HEK293 (cell line): ENCODE measurements around the gene RTKN2.

ENCODE experiments used
- CTCF ChIP-seq: fragments of 450-650 bp; formaldehyde crosslinking; IDR thresholded peaks from 2 replicates; pipeline ENCODE4 v1.5.1; 2016; ENCODE audit warnings: missing biosample characterization, missing genetic modification characterization
- KLF10 ChIP-seq: fragments of 450-650 bp; IDR thresholded peaks from 2 replicates; pipeline ENCODE4 v1.5.1; 2018; ENCODE audit warnings: missing biosample characterization, mild to moderate bottlenecking, missing genetic modification characterization
- MYNN ChIP-seq: fragments of 450-650 bp; formaldehyde crosslinking; IDR thresholded peaks from 2 replicates; pipeline ENCODE4 v1.5.1; 2016; ENCODE audit warnings: missing biosample characterization, missing genetic modification characterization, borderline replicate concordance
- PBX3 ChIP-seq: sonication (generic); formaldehyde crosslinking; IDR thresholded peaks from 2 replicates; pipeline ENCODE4 v1.8.1; 2022; ENCODE audit warnings: mild to moderate bottlenecking, moderate library complexity, missing genetic modification reagents
- ZFP41 ChIP-seq: fragments of 450-650 bp; formaldehyde crosslinking; IDR thresholded peaks from 2 replicates; pipeline ENCODE4 v1.5.1; 2016; ENCODE audit warnings: missing biosample characterization, missing genetic modification characterization, borderline replicate concordance
- ZNF175 ChIP-seq: fragments of 450-650 bp; formaldehyde crosslinking; IDR thresholded peaks from 2 replicates; pipeline ENCODE4 v1.5.1; 2016; ENCODE audit warnings: missing biosample characterization, missing genetic modification characterization
- ZNF23 ChIP-seq: fragments of 450-650 bp; formaldehyde crosslinking; IDR thresholded peaks from 2 replicates; pipeline ENCODE4 v1.5.1; 2016; ENCODE audit warnings: missing biosample characterization, missing genetic modification characterization, borderline replicate concordance
- ZNF791 ChIP-seq: fragments of 450-650 bp; formaldehyde crosslinking; IDR thresholded peaks from 2 replicates; pipeline ENCODE4 v1.5.1; 2016; ENCODE audit warnings: missing biosample characterization, missing genetic modification characterization
- ZXDB ChIP-seq: fragments of 450-650 bp; formaldehyde crosslinking; IDR thresholded peaks from 2 replicates; pipeline ENCODE4 v1.5.1; 2016; ENCODE audit warnings: missing biosample characterization, missing genetic modification characterization
- TF ChIP-seq, protein P1 (sequence below): fragments of 450-650 bp; formaldehyde crosslinking; IDR thresholded peaks from 2 replicates; pipeline ENCODE4 v1.5.1; 2016; ENCODE audit warnings: missing biosample characterization, missing genetic modification characterization

GRCh38 chr10:62239994-62240393 is 28.6 kb downstream of the RTKN2 start:
- TF ChIP-seq, protein P1, sequence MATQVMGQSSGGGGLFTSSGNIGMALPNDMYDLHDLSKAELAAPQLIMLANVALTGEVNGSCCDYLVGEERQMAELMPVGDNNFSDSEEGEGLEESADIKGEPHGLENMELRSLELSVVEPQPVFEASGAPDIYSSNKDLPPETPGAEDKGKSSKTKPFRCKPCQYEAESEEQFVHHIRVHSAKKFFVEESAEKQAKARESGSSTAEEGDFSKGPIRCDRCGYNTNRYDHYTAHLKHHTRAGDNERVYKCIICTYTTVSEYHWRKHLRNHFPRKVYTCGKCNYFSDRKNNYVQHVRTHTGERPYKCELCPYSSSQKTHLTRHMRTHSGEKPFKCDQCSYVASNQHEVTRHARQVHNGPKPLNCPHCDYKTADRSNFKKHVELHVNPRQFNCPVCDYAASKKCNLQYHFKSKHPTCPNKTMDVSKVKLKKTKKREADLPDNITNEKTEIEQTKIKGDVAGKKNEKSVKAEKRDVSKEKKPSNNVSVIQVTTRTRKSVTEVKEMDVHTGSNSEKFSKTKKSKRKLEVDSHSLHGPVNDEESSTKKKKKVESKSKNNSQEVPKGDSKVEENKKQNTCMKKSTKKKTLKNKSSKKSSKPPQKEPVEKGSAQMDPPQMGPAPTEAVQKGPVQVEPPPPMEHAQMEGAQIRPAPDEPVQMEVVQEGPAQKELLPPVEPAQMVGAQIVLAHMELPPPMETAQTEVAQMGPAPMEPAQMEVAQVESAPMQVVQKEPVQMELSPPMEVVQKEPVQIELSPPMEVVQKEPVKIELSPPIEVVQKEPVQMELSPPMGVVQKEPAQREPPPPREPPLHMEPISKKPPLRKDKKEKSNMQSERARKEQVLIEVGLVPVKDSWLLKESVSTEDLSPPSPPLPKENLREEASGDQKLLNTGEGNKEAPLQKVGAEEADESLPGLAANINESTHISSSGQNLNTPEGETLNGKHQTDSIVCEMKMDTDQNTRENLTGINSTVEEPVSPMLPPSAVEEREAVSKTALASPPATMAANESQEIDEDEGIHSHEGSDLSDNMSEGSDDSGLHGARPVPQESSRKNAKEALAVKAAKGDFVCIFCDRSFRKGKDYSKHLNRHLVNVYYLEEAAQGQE = no peak
- TF ChIP-seq ZNF23 (tag by site-specific recombination) (no peak), CTCF (tag by site-specific recombination) (no peak), PBX3 (CRISPR knock-in tag) (no peak), ZNF175 (tag by site-specific recombination) (no peak), MYNN (no peak), ZFP41 (tag by site-specific recombination) (no peak), KLF10 (tag by site-specific recombination) (no peak), ZNF791 (tag by site-specific recombination) (no peak), ZXDB (tag by site-specific recombination) (no peak)
